TTC549 (cell line): ENCODE results near the gene PRDM12.
"Not testable (repeated sequence)": the region's sequence is repeated elsewhere in the genome, so short reads cannot be mapped to it uniquely, and the experiment has no call there.

Experiments
- FAIRE-seq: peaks from 2 replicates; lab custom pipeline; 2012; peaks lifted over from hg19 to GRCh38; lab: Jason Lieb, UNC

PRDM12 gene

DNA sequence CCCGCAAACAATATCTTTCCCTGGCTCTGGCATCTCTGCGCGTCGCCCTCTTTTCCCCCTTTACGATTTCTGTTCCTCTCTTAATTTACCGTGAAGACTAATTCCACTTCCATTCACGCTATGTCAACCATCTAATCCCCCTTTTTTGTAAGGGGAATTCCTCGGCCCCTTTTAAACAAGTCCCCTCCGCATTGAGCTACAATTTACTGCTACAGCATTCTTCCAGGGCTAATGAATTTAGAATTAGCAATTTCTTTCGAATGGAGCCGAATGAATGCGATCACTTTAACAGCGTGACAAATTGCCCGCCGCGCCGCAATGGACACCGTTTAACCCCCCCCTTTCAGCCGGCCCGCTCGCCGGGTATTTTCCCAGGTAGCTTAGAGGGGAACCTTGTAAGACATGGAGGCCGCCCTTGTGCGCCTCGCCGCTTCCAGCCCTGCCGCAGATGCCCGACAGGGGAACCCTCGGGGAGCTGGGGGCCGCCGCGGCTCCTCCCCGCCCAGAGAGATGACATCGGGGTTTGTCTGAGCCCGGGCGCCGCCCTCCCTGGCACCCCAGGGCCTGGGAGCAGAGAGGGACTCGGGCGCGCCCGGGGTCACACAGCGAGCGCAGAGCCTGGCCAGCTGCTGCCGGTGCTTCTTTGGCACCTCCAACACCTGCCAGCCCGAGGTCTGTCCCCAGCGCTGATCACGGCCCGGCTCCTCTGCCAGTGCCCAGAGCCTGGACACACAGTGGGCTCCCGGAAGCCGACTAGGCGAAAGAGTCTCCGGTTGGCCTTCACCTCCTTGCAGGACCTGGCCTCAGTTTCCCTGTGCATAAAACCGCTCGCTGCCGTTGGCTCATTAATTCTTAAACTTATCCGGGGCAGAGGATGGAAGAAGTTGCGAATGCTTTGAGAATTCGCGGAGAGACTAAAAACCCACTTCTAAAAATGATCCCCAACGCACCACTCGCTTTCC lies 1.3 kb downstream of the PRDM12 start:
- FAIRE-seq: no peak

DNA sequence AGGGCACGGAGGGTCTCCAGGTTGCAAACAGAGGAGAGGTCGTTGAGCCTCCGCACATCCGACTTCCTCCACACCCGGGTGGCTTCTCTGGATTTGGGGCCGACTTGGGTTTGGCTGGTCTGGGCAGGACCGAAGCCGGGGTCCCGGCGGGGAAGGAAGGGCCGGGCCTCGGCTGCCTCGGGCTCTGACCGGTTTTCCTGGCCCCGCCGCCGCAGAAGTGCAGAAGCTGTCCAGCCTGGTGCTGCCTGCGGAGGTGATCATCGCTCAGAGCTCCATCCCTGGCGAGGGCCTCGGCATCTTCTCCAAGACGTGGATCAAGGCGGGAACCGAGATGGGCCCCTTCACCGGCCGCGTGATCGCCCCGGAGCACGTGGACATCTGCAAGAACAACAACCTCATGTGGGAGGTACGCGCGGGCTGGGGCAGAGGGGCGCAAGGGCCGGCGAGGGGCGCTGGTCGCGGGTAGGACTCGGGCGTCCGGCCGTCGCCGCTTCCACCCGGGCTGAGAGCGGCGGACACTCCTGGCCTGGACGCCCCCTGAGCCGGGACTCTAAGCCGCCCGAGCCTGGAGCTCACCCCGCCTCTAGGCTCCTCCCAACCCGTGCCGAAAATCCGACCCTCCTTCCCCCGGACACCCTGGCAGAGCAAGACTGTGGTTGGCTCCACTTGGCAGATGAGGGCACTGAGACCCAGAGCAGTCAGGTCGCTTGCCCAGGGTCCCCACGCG lies 2.2 kb downstream of the PRDM12 start:
- FAIRE-seq: no peak

DNA sequence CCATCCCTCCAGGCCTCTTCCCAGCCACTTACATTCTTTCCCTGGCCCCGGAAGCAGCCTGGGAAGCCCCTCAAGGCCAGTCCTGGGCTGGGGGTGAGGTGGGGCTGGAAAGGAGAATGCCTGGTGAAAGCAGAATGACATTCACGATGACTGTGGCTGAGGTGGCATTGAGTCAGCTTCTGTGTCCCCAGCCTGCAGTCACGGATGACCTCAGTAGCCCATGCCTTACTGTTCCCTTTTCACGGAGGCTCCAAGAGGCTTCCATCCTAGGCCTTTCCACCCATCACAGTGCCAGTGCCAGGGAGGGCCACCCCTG lies 2.7 kb downstream of the PRDM12 start:
- no peak for FAIRE-seq

DNA sequence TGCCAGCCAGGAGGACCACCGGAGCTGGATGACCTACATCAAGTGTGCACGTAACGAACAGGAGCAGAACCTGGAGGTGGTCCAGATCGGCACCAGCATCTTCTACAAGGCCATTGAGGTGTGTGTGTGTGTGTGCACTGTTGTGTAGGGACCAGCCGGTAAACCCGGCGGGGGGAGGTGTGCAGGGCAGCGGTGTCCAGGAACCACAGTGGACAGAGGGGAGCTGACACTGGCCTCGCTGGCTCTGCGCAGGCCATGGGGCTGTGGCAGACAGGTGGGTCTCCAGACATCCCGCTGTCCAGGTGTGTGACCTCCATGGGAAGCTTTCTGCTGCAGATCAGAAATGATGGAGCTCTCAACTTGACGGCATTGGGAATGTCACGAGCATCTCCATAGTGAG lies 3.8 kb downstream of the PRDM12 start:
- no peak for FAIRE-seq

DNA sequence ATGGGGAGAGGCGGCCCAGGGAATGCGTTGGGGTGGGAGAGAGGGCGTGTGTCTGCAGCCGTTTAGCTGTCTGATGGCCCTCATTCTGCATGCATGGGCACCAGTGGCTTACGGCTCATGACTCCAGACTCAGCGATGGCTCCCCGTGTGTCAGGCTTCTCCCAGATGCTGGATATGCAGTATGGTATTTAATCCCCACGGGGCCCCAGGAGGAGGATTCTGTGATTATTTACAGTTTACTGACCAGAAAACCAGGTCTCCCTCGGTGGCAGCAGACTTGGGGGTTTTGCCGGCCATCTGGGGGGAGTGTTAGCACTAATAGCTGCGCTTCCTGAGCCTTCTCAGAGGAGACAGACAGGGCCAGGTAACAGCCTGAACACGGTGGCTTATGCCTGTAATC lies 4.3 kb downstream of the PRDM12 start:
- FAIRE-seq: no peak

DNA sequence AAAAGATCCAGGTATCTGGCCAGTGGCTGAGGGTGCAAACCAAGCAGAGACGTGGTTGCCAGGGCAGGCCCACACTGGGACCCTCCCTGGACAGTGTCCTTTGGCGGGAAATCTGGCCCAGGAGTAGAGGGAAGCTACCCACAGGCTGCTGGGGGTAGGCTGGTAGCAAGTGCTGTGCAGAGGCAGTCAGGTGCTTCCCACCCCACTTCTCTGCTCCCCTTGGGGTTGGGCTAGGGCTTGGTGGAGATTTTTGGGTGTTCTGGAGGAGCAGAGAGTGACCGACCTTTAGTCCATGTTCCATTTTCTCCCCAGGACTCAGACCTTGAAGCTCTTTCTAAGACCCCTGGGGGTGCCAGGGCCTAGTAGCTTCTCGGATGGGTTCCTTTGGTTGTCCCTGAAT lies 5.6 kb downstream of the PRDM12 start:
- no peak for FAIRE-seq

DNA sequence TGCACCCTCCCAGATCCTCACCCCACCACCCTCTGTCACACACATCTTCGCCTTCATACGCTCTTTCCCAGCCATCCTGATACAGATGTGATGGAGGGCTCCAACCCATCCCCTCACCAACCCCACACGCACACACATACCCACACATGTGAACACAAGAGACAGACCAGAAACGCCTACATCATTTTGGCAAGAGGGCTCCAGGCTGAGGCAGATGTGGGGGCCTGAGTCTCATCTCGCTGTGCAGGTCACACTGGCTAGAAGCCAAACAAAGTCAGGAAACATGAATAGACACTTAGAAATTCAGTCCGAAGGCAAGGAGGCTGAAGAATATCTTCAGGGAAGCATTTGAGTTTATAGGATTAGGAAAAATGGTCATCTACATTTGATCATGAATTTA lies 6.2 kb downstream of the PRDM12 start:
- FAIRE-seq: no peak

DNA sequence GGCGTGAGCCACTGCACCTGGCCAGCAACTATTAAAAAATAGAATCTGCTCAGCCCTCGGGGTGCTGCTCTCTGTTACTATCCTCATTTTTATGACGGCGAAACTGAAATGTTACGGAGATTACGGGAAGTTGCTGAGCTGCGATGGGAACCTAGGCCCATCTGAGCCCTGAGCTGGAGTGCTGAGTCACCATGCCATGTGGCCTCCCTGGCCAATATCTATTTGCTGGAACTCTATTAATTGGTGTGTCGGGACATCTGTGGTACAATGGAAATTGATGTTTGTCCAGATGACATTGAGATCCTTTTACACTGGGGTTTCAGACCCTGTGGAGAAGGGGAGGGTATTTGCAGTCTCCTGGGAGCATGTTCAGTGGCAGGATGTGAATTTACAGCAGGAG lies 8.1 kb downstream of the PRDM12 start:
- no peak for FAIRE-seq

DNA sequence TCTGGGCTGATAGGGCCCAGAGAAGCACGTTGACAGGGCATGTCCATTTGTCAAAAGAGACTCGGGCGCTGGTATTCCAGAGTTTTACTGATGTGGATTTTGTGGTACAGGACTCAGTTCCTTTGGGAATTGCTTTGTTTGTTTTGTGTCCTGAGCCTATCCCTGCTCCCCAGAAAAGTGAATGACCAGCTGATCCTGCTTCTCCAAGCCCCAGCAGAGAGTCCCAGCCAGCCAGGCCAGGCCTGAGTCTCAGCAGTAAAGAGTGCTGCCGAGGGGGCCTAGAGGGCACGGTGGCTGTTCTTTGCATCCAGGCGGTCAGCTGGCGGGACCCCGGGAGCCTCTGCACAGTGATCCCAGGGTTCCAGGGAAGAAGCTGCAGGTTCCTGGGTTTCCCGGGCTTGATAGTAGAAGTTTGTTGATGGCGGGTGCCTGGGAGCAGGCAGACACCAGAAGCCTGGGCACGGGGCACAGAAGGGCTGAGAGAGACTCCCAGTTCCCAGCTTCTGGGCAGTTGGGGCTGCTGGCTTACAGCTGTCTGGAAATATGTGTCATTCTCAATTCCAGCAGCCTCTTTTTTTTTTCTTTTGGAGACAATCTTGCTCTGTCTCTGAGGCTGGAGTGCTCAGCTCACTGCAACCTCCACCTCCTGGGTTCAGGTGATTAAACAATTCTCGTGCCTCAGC lies 8.7 kb downstream of the PRDM12 start:
- FAIRE-seq: no peak

DNA sequence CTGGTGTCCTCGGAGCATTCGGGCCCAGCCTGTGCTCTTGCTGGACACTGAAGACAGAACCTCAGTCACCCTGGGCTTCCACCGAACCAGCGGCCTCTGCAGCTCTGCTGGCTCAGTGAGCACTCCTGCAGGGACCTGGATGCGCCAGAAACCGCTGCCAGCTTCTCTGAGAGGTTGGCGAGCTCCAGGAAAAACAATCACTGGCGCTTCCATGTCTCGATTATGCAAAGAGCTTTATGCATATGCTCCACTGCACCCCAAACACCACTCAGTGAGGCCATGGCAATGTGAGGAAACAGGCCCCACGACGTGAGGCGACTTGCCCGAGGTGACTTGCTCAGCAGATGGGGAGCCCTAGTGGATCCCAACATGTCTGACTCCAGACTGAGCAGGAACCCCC lies 11.0 kb downstream of the PRDM12 start:
- FAIRE-seq: no peak

DNA sequence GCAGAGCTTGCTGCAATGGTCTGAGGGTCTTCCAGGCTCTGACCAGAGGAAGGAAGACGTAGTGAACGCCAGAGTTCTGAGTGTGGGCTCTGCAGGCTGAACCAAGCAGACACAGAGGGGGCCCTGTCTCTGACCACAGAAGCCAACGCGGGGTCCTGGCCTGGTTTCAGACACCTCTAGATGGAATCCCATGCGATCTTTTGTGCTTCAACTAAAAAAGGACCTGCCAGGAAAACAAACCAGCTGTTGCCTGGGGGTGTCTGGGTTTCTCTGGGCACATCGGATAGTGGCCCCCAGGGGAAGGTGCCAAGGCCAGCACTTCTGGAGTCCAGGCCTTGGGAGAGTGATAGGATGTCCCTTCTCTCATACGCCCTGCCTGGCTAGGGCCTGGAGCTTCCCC lies 12.9 kb downstream of the PRDM12 start:
- no peak for FAIRE-seq

DNA sequence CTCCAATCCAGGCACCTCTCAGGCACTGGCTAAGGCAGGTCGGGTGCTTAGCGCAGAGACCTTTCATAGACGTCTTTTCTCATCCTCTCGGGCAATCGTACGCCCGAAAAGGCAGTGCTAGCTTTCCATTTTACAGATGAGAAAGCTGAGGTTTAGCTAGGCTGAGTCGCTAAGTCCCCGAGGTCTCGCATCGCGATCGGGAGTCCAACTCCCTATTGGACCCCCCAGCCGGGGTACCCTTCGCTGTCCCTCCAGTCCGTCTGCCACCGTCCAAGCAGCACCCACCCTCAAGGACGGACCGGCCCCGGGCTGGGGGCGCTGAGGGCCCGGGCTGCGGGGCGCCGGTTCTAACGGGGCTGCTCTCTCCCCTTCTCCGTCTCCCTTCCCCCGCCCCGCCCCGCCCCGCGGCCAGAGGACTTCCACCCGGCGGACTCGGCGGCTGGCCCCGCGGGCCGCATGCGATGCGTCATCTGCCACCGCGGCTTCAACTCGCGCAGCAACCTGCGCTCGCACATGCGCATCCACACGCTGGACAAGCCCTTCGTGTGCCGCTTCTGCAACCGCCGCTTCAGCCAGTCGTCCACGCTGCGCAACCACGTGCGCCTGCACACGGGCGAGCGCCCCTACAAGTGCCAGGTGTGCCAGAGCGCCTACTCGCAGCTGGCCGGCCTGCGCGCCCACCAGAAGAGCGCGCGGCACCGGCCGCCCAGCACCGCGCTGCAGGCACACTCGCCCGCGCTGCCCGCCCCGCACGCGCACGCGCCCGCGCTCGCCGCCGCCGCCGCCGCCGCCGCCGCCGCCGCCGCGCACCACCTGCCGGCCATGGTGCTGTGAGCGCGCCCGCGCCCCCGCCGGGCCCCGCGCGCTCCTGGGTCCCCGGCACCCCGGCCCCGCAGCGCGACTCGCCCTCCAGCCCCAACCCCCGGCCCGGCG lies 16.7 kb downstream of the PRDM12 start:
- no peak for FAIRE-seq

DNA sequence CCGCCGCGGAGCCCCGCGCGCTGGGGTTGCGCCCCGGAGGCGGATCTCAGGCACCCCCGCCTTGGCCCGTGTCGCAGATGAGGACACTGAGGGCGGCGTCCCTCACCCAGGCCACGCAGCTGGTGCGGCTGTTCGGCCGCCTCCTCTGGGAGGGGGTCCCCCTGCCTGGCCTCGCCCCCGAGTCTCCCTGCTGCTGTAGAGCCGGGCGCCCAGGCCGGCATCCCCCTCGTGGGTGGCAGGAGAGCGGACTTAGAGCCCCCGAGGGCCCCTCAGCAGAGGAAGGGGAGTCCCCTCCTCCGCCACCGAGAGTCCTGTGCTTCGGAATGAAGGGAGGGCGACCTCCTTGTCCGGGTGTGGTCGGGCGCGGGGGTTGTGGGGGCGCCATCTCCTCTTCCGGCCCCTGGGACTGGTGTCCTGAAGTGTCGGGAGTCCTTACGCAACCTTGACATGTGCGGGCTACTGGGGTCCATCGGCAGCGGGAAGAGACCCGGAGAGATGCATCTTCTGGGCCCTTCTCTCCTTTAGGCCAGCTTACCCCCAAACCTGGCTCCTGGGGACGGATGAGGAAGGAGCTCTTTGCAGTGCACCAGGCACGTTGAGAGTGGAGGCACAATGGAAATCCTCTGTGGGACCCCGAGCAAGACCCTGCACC lies 17.5 kb downstream of the PRDM12 start:
- no peak for FAIRE-seq

DNA sequence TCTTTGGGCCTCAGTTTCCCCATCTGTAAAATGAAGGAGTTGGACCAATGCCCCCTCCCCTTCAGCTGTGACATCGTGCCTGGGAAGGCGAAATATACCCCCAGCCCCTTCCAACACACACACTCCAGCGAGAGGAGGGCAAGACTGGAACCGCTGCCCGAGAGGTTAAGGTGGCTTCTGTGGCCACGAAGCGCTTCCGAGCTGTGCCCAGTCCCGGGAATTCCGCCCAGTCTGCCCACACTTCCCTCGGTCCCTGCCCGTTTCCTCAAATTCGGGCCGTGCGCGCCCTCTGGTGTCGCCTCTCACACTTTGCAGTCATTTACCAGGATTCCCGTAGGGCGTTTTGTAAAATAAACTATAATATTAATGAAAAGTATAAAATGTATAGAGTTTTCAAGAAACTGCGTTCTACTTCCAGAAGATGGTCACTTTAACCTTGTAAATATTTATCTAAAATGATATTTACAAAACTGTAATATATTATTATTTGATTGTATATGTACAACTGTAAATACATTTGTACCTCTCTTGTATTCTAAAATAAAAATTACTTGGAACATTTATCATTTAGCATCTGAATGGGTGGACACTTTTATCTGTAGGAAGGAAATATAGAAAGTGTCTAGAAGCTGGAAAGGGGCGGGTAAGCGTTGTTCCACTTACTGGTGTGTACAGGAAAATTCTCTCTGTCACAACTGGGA lies 18.2 kb downstream of the PRDM12 start:
- no peak for FAIRE-seq

DNA sequence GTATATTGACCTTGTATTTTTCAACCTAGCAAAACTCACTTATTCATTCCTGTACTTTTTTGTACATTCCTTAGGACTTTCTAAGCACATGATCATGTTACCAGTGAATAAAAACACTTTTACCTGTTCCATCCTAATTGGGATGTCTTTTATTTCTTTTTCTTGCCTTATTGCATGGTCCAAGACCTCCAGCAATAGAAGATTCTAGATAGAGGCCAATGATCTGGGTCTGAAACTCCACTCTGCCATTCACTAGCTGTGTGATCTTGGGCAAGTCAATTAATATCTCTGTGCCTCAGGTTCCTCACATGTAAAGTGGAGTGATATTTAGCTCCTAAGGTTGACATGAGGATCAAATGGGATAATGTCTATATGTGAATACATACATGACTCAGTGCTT lies 20.7 kb downstream of the PRDM12 start:
- no peak for FAIRE-seq

DNA sequence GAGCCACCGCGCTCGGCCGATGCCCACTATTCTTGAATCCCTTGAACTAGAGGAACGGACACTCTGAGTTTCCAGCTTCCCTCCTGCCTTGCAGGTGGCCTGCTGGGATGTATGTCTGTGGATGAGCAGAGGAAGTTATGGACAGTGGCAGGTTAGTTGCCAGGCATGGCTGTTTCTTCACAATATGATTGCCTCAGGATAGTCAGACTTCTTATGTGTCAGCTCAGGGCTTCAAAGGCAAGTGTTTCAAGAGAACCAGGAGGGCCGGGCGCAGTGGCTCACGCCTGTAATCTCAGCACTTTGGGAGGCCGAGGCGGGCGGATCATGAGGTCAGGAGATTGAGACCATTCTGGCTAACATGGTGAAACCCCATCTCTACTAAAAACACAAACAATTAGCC lies 21.6 kb downstream of the PRDM12 start:
- not testable (repeated sequence) for FAIRE-seq

DNA sequence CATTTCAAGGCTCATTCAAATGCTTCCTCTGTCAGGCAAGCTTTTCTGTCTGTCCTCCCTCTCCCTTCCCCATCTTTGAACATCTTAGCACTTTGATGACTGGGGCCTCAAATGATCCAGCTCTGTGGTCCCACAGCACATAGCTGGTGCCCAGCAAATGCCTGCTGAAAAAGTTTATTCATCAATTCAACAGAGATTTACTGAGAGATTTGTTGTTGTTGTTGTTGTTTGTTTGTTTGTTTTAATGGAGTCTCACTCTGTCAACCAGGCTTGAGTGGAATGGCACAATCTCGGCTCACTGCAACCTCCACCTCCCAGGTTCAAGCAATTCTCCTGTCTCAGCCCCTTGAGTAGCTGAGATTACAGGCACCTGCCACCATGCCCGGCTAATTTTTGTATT lies 23.2 kb downstream of the PRDM12 start:
- FAIRE-seq: no peak

DNA sequence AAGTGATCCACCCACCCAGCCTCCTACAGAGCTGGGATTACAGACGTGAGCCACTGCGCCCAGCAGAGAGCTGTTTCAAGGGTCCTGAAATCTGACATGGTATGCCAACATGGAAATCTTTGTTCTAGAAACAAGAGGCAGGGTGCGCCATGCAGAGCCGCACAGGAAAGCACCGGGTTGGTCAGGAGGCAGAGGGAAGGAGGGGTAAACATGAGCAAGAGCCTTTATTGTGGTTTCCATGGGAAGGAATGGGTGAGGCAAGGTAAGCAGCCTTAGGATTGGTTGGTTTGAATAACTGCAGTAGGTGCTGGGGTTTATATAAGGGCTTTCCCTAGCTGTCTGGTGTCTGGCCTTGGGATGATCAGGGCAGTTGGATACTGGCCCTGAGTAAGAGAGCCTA lies 23.7 kb downstream of the PRDM12 start:
- no peak for FAIRE-seq

DNA sequence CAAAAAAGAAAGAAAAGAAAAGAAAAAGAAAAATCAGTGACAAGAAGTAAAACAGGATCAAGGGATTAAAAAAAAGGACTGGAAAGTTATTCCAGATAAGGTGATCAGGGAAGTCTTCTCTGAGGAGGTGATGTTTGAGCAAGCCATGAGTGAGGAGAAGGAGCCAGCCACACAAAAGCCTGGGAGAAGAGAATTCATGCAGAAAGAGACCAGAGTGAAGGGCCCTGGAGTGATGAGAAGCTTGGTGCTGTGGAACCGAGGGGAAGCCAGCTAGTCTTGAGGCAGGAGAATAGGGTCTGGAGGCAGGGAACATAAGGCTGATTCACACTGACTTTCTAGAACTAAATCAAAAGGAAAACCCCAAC lies 25.2 kb downstream of the PRDM12 start:
- no peak for FAIRE-seq

DNA sequence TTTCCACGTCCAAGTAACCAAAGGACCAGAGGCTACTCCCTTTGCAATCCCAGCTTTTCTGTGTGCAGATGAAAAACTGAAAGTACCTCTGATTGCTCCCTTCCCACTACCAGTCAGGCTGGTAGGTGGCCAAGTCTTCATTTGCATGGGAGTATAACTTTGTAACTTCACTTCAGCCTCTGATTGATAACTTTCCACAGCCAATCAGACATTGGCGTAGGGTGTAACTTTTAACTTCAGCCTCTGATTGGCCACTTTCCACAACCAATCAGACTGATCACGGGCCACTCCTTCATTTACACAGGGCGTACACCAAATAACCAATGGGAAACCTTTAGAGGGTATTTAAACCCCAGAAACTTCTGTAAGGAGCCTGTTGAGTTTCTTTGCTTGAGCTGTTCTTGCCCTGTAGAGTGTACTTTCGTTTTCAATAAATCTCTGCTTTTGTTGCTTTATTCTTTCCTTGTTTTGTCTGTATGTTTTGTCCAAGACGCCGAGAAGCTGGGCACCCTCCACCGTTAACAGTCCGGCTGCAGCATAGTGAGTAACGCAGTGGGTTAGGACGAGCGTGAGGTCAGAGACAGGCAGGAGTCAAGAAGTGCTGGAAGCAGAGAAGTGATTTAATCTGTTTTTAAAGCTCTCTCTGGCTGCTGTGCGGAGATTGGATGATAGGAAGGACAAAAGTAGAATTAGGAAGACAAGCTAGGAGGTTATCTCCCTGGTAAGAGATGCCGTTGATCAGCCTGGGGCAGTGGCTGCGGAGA lies 25.7 kb downstream of the PRDM12 start:
- peak; percentile 54 for FAIRE-seq
